GM19035 (cell line): Measurements from ENCODE around the gene GNG4.

ENCODE experiments used
- ATAC-seq: cut with Tn5 transposase; IDR thresholded peaks from one replicate; pipeline ENCODE4 v1.9.1; 2021; ENCODE audit not compliant: unreplicated experiment

GNG4 gene

GRCh38 chr1:235649368-235650163 lies at the start of gene GNG4:
Gene GNG4 (minus strand): TSS chr1:235649784. CDS start chr1:235583838, 65,946 bp downstream.
- peak; percentile 57 for ATAC-seq

- no peak for ATAC-seq
Observed at GRCh38 chr1:235697508-235697907, 47.9 kb upstream of the GNG4 start.

GRCh38 chr1:235689356-235689755 lies 39.8 kb upstream of the GNG4 start:
- no peak for ATAC-seq

GRCh38 chr1:235688096-235688495 lies 38.5 kb upstream of the GNG4 start:
- no peak for ATAC-seq

- no peak for ATAC-seq
Observed at GRCh38 chr1:235683653-235684052, 34.1 kb upstream of the GNG4 start.

GRCh38 chr1:235682216-235682615 lies 32.6 kb upstream of the GNG4 start:
- no peak for ATAC-seq

- ATAC-seq, result no peak
Observed at GRCh38 chr1:235679644-235680043, 30.1 kb upstream of the GNG4 start.

GRCh38 chr1:235679005-235679404 lies 29.4 kb upstream of the GNG4 start:
- no peak for ATAC-seq

GRCh38 chr1:235675152-235675890 lies 25.7 kb upstream of the GNG4 start:
- ATAC-seq, result no peak

- ATAC-seq, result no peak
Observed at GRCh38 chr1:235673981-235674380, 24.4 kb upstream of the GNG4 start.

- no peak for ATAC-seq
Observed at GRCh38 chr1:235671992-235672391, 22.4 kb upstream of the GNG4 start.

- ATAC-seq, result no peak
Observed at GRCh38 chr1:235670157-235670776, 20.7 kb upstream of the GNG4 start.

GRCh38 chr1:235669277-235669676 lies 19.7 kb upstream of the GNG4 start:
- ATAC-seq, result no peak

- no peak for ATAC-seq
Observed at GRCh38 chr1:235663628-235664027, 14.0 kb upstream of the GNG4 start.

GRCh38 chr1:235661568-235661967 lies 12.0 kb upstream of the GNG4 start:
- ATAC-seq, result no peak

GRCh38 chr1:235659186-235659771 lies 9.7 kb upstream of the GNG4 start:
- no peak for ATAC-seq

GRCh38 chr1:235657747-235658526 lies 8.4 kb upstream of the GNG4 start:
- no peak for ATAC-seq

GRCh38 chr1:235657269-235657668 lies 7.7 kb upstream of the GNG4 start:
- ATAC-seq, result no peak

- no peak for ATAC-seq
Observed at GRCh38 chr1:235652364-235652763, 2.8 kb upstream of the GNG4 start.

- no peak for ATAC-seq
Observed at GRCh38 chr1:235651170-235651806, 1.7 kb upstream of the GNG4 start.
